ENCODE data around the gene LAMTOR1. TPM values are rescaled to one million over a fixed set of nuclear protein-coding genes. Genes with fewer than 3 reads are reported as not detected.

Gene LAMTOR1
- total RNA-seq, 1 experiment from 2014 or later = 102 TPM

DNA sequence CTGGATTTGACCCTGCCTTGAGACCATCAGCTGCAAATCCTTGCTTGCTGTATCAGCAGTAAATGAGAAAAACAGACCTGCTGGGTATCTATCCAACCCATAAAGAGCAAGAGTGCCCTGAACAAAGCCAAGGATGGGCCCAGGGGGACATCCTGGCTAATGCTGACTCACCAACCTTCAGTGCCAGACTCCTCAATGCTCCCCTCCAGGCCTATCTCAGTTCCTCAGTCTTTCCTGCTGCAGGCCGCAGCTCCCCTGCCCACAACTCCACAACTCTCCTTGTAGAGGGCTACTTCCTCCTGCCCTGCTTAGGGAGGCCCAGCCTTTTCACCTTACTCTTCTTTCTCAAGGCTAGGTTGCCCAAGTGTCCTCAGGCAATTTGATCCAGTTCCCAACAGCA is 2.6 kb downstream of the LAMTOR1 start:
- no peak overlapping the region for H3K4me2 ChIP-seq (ENCODE audit: low read depth, low read length, poor library complexity, severe bottlenecking)
- no peaks in the 10 kb centered on the region; the same call in 1 of the 2 replicates for H4K20me1 ChIP-seq (ENCODE audit: insufficient read depth, low read depth, low read length)
- H3K4me3 ChIP-seq (ENCODE audit: low read length) = no peak overlapping the region

GRCh38 chr11:72100009-72100408 is 3.1 kb downstream of the LAMTOR1 start:
- no peaks in the 10 kb centered on the region; the same call in 1 of the 2 replicates for H3K9me2 ChIP-seq (replicated peaks; ENCODE audit: insufficient read depth, low read length)
- H3K4me2 ChIP-seq (ENCODE audit: low read depth, low read length, poor library complexity, severe bottlenecking) = no peak overlapping the region
- H4K20me1 ChIP-seq (ENCODE audit: insufficient read depth, low read depth, low read length) = no peaks in the 10 kb centered on the region; the same call in 1 of the 2 replicates
- no peaks in the 10 kb centered on the region for H3K36me3 ChIP-seq (ENCODE audit: insufficient read depth, low read length)
- H3K79me2 ChIP-seq (ENCODE audit: low read length) = peaks cover 34% of the 10 kb centered on the region
- H3K4me1 ChIP-seq (ENCODE audit: low read length) = peaks cover 36% of the 10 kb centered on the region
- no peak overlapping the region for H2AFZ ChIP-seq (ENCODE audit: low read length)
- H3K9ac ChIP-seq (ENCODE audit: low read length) = no peak overlapping the region
- H3K27me3 ChIP-seq (ENCODE audit: low read length) = no peaks in the 10 kb centered on the region
- H3K9me3 ChIP-seq (ENCODE audit: low read length) = no peaks in the 10 kb centered on the region
- H3K4me3 ChIP-seq (ENCODE audit: low read length) = no peak overlapping the region
- no peak for DNase-seq
- H3K27ac ChIP-seq (ENCODE audit: low read length) = no peak overlapping the region

More for the DNA sequence above, 2.6 kb downstream of the LAMTOR1 start:
- peaks cover 37% of the 10 kb centered on the region for H3K4me1 ChIP-seq (ENCODE audit: low read length)
- peaks cover 34% of the 10 kb centered on the region for H3K79me2 ChIP-seq (ENCODE audit: low read length)
- no peak overlapping the region for H2AFZ ChIP-seq (ENCODE audit: low read length)
- no peak overlapping the region for H3K27ac ChIP-seq (ENCODE audit: low read length)
- no peaks in the 10 kb centered on the region; the same call in 1 of the 2 replicates for H3K9me2 ChIP-seq (replicated peaks; ENCODE audit: insufficient read depth, low read length)
- no peaks in the 10 kb centered on the region for H3K36me3 ChIP-seq (ENCODE audit: insufficient read depth, low read length)
- no peak overlapping the region for H3K9ac ChIP-seq (ENCODE audit: low read length)
- H3K27me3 ChIP-seq (ENCODE audit: low read length) = no peaks in the 10 kb centered on the region
- H3K9me3 ChIP-seq (ENCODE audit: low read length) = no peaks in the 10 kb centered on the region
- DNase-seq = no peak

DNA sequence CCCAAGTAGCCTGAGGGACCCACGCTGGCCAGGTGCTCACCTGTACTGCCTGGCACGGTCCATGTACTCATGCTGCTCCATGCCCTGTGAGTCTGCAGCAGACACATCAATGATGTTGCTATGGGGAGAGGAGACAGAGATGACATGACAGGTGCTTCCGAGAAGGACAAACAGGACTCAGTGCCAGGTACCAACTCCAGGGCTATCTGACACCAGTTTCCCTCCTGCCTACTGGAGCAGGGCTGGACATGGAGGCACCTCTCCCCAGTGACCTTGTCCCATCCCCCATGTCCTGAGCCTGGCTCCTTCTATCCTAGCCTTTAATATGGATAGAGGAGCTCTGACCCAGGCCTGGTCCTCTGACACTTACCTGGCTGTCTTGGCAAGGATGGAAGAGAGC is 4.4 kb downstream of the LAMTOR1 start:
- Histone ChIP-seq H3K79me2 (ENCODE audit: low read length) (peaks cover 34% of the 10 kb centered on the region), H2AFZ (ENCODE audit: low read length) (no peak overlapping the region), H3K27ac (ENCODE audit: low read length) (no peak overlapping the region), H3K9me2 (replicated peaks; ENCODE audit: insufficient read depth, low read length) (no peaks in the 10 kb centered on the region; the same call in 1 of the 2 replicates), H3K4me2 (ENCODE audit: low read depth, low read length, poor library complexity, severe bottlenecking) (no peak overlapping the region), H3K9me3 (ENCODE audit: low read length) (no peaks in the 10 kb centered on the region), H3K27me3 (ENCODE audit: low read length) (no peaks in the 10 kb centered on the region), H4K20me1 (ENCODE audit: insufficient read depth, low read depth, low read length) (no peaks in the 10 kb centered on the region; the same call in 1 of the 2 replicates), H3K36me3 (ENCODE audit: insufficient read depth, low read length) (no peaks in the 10 kb centered on the region), H3K9ac (ENCODE audit: low read length) (no peak overlapping the region), H3K4me1 (ENCODE audit: low read length) (peaks cover 24% of the 10 kb centered on the region), H3K4me3 (ENCODE audit: low read length) (no peak overlapping the region)
- DNase-seq = no peak

GRCh38 chr11:72091292-72091691 is 11.8 kb downstream of the LAMTOR1 start:
- Histone ChIP-seq H3K9me2 (replicated peaks; ENCODE audit: insufficient read depth, low read length) (no peaks in the 10 kb centered on the region), H3K36me3 (ENCODE audit: insufficient read depth, low read length) (no peaks in the 10 kb centered on the region), H3K4me2 (ENCODE audit: low read depth, low read length, poor library complexity, severe bottlenecking) (no peak overlapping the region), H3K9me3 (ENCODE audit: low read length) (no peaks in the 10 kb centered on the region), H4K20me1 (ENCODE audit: insufficient read depth, low read depth, low read length) (peaks cover 5% of the 10 kb centered on the region; the same call in 1 of the 2 replicates), H3K27me3 (ENCODE audit: low read length) (no peaks in the 10 kb centered on the region), H3K79me2 (ENCODE audit: low read length) (no peaks in the 10 kb centered on the region), H3K4me1 (ENCODE audit: low read length) (peaks cover 14% of the 10 kb centered on the region), H3K4me3 (ENCODE audit: low read length) (no peak overlapping the region), H3K9ac (ENCODE audit: low read length) (no peak overlapping the region), H3K27ac (ENCODE audit: low read length) (no peak overlapping the region), H2AFZ (ENCODE audit: low read length) (no peak overlapping the region)
- peak; percentile 92 for DNase-seq

GRCh38 chr11:72088076-72088808 is 14.9 kb downstream of the LAMTOR1 start:
- Histone ChIP-seq H3K9ac (ENCODE audit: low read length) (no peak overlapping the region), H3K9me3 (ENCODE audit: low read length) (no peaks in the 10 kb centered on the region), H3K4me2 (ENCODE audit: low read depth, low read length, poor library complexity, severe bottlenecking) (no peak overlapping the region), H2AFZ (ENCODE audit: low read length) (no peak overlapping the region), H3K27me3 (ENCODE audit: low read length) (no peaks in the 10 kb centered on the region), H3K9me2 (replicated peaks; ENCODE audit: insufficient read depth, low read length) (no peaks in the 10 kb centered on the region), H3K4me3 (ENCODE audit: low read length) (no peak overlapping the region), H3K36me3 (ENCODE audit: insufficient read depth, low read length) (no peaks in the 10 kb centered on the region), H3K4me1 (ENCODE audit: low read length) (peaks cover 14% of the 10 kb centered on the region), H3K27ac (ENCODE audit: low read length) (no peak overlapping the region), H4K20me1 (ENCODE audit: insufficient read depth, low read depth, low read length) (peaks cover 5% of the 10 kb centered on the region; the same call in 1 of the 2 replicates), H3K79me2 (ENCODE audit: low read length) (no peaks in the 10 kb centered on the region)
- no peak for DNase-seq

GRCh38 chr11:72085621-72086351 is 17.3 kb downstream of the LAMTOR1 start:
- Histone ChIP-seq H3K9me3 (ENCODE audit: low read length) (no peaks in the 10 kb centered on the region), H3K9ac (ENCODE audit: low read length) (no peak overlapping the region), H3K27me3 (ENCODE audit: low read length) (no peaks in the 10 kb centered on the region), H3K4me2 (ENCODE audit: low read depth, low read length, poor library complexity, severe bottlenecking) (no peak overlapping the region), H3K27ac (ENCODE audit: low read length) (no peak overlapping the region), H3K79me2 (ENCODE audit: low read length) (no peaks in the 10 kb centered on the region), H3K4me3 (ENCODE audit: low read length) (no peak overlapping the region), H4K20me1 (ENCODE audit: insufficient read depth, low read depth, low read length) (peaks cover 5% of the 10 kb centered on the region; the same call in 1 of the 2 replicates), H3K4me1 (ENCODE audit: low read length) (peaks cover 12% of the 10 kb centered on the region), H3K9me2 (replicated peaks; ENCODE audit: insufficient read depth, low read length) (no peaks in the 10 kb centered on the region), H3K36me3 (ENCODE audit: insufficient read depth, low read length) (no peaks in the 10 kb centered on the region), H2AFZ (ENCODE audit: low read length) (no peak overlapping the region)
- no peak for DNase-seq

GRCh38 chr11:72084965-72085364 is 18.1 kb downstream of the LAMTOR1 start:
- peaks cover 12% of the 10 kb centered on the region for H3K4me1 ChIP-seq (ENCODE audit: low read length)
- H2AFZ ChIP-seq (ENCODE audit: low read length) = no peak overlapping the region
- no peak overlapping the region for H3K27ac ChIP-seq (ENCODE audit: low read length)
- no peaks in the 10 kb centered on the region for H3K9me3 ChIP-seq (ENCODE audit: low read length)
- H3K4me3 ChIP-seq (ENCODE audit: low read length) = no peak overlapping the region
- no peak overlapping the region for H3K4me2 ChIP-seq (ENCODE audit: low read depth, low read length, poor library complexity, severe bottlenecking)
- DNase-seq = no peak
- no peak overlapping the region for H3K9ac ChIP-seq (ENCODE audit: low read length)
- no peaks in the 10 kb centered on the region for H3K27me3 ChIP-seq (ENCODE audit: low read length)
- no peaks in the 10 kb centered on the region for H3K36me3 ChIP-seq (ENCODE audit: insufficient read depth, low read length)
- peaks cover 5% of the 10 kb centered on the region; the same call in 1 of the 2 replicates for H4K20me1 ChIP-seq (ENCODE audit: insufficient read depth, low read depth, low read length)
- no peaks in the 10 kb centered on the region for H3K79me2 ChIP-seq (ENCODE audit: low read length)
- no peaks in the 10 kb centered on the region for H3K9me2 ChIP-seq (replicated peaks; ENCODE audit: insufficient read depth, low read length)

- H3K79me2 ChIP-seq (ENCODE audit: low read length) = peaks cover 8% of the 10 kb centered on the region
- H3K9me2 ChIP-seq (replicated peaks; ENCODE audit: insufficient read depth, low read length) = no peaks in the 10 kb centered on the region
- H3K9ac ChIP-seq (ENCODE audit: low read length) = no peak overlapping the region
- H3K4me1 ChIP-seq (ENCODE audit: low read length) = peaks cover 19% of the 10 kb centered on the region
- peaks cover 5% of the 10 kb centered on the region; the same call in 1 of the 2 replicates for H4K20me1 ChIP-seq (ENCODE audit: insufficient read depth, low read depth, low read length)
- H3K9me3 ChIP-seq (ENCODE audit: low read length) = no peaks in the 10 kb centered on the region
- no peak overlapping the region for H3K4me2 ChIP-seq (ENCODE audit: low read depth, low read length, poor library complexity, severe bottlenecking)
- no peaks in the 10 kb centered on the region for H3K36me3 ChIP-seq (ENCODE audit: insufficient read depth, low read length)
- no peak overlapping the region for H2AFZ ChIP-seq (ENCODE audit: low read length)
- H3K27ac ChIP-seq (ENCODE audit: low read length) = no peak overlapping the region
- H3K4me3 ChIP-seq (ENCODE audit: low read length) = no peak overlapping the region
- no peaks in the 10 kb centered on the region for H3K27me3 ChIP-seq (ENCODE audit: low read length)
- no peak for DNase-seq
Measured at GRCh38 chr11:72084076-72084475, 19.0 kb downstream of the LAMTOR1 start.
